Caki2 (cell line): Measurements from ENCODE around the gene TMEM26. TPM values are rescaled to one million over a fixed set of nuclear protein-coding genes. Genes with fewer than 3 reads are reported as not detected.

Source experiments
- DNase-seq: peaks from one replicate; pipeline ENCODE4 v3.0.0-alpha.2; 2015; ENCODE audit warnings: low read depth
- in situ Hi-C: cut with HindIII; loops from 2 replicates; pipeline ENCODE4 v1.10.0; 2016; ENCODE audit warnings: low sequenced_read_pairs, low pct_unique_long_range_greater_than_20kb, mixed read lengths
- total RNA-seq: library from RNA; depleted of rRNA; stranded (reverse); fragments of >200 nt; shearing (Covaris generic); gene quantifications from 2 replicates; pipeline ENCODE4 v1.2.3, GENCODE V29; 2014; ENCODE audit warnings: low replicate concordance

The TMEM26 gene
- total RNA-seq, 1 experiment from 2014 or later, result not detected

DNA sequence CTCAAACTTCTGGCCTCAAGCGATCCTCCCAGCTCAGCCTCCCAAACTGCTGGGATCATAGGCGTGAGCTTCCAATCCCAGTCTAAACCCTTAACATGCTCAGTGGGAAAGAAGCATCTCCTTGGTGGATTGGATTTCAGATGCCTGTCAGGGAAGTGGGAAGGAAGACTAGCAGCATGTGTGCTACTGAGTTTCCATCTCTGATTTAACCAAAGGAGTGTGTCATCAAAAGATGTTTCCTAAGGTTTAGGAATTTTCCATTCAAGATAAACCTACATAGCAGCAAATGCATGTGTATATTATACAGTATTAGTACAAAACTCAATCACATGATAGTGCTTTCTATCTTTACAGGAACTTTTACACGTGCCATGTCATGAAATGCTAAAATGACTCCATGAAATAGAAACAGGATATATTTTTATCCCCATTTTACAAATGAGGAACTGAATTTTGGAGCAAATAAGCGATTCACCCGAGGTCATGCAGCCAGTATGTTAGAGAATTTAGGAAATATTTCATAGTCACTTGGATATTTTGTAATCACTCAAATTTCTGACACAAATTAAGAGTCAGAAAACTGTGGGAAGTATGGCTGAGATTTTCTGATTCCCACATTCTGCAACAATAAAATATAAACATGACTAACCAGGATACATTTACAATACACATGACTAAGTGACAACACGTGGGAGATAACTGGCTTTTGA, 11.4 kb upstream of the TMEM26 start:
- in situ Hi-C loops, result no loop called here

DNA sequence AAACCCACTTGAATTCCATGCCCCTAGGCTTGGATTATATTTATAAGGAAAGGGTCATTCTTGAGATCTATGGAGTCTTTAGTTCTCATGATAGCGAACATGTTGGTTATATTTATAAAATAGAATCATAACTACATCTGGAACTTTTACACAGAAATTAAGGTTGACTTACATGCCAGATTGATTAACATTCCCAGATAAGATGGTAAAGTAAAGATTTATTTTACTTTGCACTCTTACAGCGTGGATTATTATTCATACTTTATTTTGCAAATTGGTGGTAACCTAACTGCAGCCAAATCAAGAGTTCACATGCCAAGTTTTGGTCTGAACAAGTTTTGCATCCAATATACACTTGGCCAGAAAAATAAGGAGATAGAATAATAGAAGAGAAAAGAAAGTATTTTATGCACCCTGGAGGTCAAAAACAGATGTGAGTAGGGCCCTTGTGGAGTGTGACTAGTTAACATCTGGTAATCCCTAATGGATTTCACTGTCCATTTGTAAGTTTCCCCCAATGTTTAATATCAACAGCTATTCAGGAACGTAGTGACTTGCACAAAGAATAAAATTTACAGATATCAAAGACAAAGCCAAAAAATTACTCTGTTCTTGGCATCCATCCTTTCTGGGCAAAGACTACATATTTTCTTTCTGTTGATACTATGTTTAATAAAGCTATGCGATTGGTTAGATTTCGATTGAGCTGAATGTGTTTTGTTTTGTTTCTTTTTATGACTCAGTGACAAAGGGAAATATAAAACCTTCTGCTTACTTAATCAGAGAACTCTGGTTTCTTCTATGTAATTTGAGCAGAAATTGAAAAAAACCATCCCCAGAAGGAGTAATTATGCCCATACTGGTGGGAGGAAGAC, 10.1 kb upstream of the TMEM26 start:
- no peak for DNase-seq
- in situ Hi-C loops, result no loop called here

More for the DNA sequence above, 11.4 kb upstream of the TMEM26 start:
- DNase-seq, result no peak

DNA sequence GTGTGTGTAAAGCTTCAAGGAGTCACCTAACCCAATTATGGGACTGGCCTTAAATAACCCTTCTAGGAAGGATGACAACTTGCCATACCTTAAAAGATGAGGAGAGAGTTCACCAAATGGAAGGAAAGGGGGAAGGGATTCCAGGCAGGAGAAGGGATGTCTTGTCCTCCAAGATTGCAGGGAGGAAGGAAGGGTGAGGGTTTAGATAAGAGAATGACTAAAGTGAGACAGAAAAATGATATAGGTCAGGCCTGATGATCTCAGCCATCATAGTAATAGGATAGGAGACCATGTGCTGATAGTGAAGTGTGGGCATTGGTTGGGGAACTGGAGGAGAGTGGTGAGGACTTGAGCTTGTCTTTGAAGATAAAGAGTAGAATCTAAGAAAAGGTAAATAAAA, 7.7 kb upstream of the TMEM26 start:
- DNase-seq, result no peak
- in situ Hi-C loops, result no loop called here

DNA sequence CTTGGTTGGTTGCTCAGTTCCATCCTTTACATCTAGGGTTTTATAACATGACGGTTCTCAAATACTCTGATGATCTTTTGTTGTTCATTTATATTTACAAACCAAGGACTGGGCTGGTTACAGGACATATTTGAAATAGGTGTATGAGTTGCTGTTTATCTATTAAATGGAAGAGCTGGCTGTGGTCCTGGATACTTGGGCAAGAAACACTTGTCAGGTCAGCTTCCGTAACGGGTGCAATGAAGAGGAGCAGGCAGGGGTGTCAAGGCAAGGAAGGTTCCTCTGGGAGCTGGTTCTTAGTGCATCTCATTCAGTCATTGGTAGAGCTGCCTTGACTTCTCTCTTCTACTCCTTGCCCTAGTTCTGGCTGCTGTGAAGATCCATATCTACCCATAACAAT, 4.8 kb upstream of the TMEM26 start:
- no peak for DNase-seq
- in situ Hi-C loops, result no loop called here

DNA sequence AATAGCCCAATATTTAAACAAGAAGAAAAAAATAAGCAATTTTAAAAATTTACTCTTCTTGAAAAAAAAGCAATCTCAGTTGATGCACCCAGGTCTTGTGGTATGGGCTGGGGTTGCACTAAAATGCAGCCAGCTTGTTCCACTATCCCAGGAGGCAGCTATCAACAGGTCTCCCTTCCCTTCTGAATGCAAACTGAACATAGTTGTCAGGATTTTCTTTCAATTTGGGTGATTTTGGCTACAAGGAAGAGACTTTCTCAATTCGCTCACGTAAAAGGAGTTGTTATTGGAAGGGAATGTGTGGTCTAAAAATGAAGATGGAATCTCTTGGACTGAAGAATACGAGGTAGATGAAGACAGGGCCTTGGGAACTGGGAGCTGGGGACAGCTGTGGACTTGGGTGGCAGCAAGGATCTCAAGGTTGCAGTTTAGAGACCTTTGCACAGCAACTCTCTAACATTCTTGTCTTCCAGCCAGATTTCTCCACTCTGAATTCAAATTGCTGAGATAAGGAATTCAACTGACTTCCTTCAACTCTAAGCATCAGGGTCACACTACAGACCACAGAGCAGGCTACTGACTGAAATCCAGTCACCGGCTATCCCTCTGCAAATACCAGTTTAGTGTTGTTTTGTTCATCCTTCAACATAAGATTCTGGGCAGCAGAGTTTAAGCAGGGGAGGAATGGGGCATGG, 3.1 kb upstream of the TMEM26 start:
- DNase-seq, result no peak
- in situ Hi-C loops, result no loop called here

DNA sequence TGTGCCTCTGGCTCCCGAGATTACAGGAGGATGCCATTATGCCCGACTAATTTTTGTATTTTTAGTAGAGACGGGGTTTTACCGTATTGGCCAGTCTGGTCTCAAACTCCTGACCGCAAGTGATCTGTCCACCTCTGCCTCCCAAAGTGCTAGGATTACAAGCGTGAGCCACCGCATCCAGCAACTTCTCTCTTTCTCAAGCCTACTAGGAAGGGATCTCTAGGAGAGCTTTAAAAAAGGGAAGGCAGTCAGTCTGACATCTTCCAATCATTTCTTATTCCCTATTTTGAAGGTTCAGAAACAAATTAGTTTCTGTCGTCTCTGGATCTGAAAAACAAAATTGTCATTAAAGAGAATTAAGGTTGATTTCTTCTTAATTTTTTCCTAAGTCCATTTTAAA, 2.5 kb upstream of the TMEM26 start:
- DNase-seq, result no peak
- in situ Hi-C loops, result no loop called here

DNA sequence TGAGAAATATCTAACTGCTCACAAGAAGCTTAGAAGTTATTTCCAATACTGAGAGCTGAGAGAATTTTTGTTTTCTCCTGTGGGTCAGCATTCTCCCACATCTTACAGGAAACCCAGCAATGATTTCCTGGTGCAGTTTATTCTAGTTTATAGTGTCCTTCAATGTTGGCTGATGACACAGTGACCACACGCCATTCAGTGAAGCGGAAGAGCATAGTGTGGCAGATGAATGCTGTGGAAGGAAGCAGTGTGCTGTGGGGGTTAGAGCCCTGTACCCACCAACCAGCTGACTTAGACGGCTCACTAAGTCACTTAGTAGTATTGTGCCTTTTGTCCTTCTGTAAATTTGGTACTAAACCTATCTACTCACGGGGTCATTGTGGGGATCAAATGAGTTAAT, 1.4 kb upstream of the TMEM26 start:
- in situ Hi-C loops, result no loop called here
- no peak for DNase-seq

DNA sequence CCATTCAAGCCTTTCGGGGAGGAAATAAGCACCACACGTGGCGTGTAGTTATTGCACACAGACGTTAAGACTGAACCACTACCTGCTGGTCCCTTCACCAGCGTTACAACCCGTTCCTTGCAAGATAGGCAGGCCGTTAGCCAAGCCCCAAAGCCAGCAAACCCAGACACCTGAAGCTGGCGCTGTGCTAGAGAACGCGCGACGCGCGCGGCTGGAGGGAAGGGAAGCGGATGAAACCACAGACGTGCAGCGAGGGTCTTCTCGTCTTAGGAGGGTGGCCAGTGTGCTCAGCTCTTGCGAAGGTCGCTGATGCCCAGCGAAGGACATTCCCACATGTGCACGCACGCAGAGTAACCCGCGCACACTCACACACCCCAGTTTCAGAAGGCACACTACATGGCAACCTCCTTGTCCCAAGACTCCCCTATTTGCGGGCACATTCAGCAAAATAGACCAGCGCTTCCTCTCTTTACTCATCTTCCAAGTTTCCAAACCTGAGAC, 980 bp downstream of the TMEM26 start:
- no peak for DNase-seq
- in situ Hi-C loops, result no loop called here

DNA sequence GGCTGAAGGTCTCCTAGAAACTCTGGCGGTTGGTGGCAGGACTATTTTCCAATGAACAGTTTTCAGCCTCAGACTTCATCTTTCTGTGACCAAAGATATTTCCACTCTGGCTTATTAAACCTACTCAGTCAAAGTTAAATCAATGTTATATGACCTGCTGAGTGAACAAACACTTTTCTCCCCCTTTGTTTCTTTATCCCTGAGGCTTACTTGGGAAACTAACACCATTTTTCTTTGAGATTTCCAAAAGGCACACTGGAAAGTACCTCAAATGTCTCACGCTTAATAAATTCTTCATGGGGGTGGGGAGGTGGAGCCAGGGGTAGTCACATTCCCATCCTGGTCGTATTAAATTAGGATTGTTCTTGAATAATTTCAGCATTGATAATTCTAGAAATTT, 1.8 kb downstream of the TMEM26 start:
- in situ Hi-C loops, result no loop called here
- no peak for DNase-seq

DNA sequence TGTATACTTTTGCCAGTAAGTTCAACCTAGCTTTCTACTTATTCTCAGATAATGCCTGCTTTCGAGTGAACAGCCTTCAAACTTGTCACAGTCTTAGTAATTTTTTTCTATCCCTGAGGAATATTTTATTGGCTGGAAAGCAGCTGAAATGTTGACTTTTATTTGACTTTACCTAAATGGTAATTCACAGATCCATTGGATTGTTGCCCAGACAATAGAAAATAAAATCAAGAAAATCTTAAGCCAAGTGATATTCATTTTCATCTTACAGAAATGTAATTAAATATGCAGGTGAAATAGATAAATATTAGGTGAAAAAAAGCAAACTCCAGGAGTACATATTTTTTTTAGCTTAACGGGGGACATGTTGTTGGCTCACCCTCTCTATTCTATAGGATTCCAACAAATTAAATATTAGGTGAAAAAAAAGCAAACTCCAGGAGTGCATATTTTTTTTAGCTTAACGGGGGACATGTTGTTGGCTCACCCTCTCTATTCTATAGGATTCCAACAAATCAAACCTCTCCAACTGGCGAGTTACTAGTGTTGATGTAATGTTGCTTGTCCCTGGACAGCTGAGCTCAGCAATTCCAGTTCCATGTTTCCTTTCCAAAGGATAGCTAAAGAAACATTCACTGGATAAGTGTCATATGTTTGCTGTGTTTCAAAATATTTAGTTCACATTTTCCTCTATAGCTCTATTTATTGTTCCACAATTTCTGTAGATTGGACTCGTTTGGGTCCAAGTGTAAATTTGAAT, 4.2 kb downstream of the TMEM26 start:
- in situ Hi-C loops, result no loop called here
- no peak for DNase-seq

DNA sequence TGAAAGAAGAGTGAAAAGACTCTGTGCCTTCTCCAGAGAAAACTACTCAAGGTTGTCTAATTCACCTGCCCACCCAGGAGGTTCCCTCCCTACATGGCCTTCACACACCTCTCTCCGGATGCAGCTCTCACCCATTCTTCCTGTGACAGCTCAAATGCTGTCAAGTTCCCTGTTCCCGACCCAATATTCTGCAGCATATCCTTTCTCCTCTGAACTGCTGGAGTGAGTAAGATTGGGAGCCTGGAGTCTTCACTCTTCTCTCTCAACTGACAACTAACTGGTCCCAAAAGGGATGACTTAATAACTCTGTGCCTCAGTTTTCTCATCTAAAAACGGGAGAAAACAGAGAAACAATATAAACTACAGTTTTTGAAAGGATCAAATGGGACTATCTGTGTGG, 5.1 kb downstream of the TMEM26 start:
- in situ Hi-C loops, result no loop called here
- DNase-seq, result no peak

DNA sequence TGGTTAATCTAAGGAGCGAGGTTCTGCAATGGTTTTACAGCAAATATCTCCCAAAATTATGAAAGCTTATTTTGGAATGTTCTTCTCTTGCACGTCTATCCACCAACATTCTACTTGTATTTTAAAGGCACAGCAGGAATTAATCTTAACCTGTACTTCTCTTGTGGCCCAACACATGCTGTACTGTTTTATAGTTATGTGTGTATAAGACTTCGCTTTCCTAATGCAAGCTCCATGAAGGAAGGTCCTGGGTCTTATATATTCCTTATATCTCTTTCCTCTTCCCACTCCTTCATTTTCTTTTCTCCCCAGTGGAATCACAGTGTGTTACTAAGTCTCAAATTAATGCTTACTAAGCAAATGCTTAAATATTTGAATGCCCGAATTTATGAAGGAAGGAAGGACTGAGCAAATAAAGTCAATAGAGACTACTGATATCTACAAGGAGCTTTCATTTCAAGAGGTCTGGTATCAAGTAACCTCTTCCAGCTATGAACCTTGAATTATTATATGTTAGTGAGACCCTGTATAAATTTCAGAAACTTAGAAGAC, 14.0 kb downstream of the TMEM26 start:
- DNase-seq, result no peak
- in situ Hi-C loops, result no loop called here

DNA sequence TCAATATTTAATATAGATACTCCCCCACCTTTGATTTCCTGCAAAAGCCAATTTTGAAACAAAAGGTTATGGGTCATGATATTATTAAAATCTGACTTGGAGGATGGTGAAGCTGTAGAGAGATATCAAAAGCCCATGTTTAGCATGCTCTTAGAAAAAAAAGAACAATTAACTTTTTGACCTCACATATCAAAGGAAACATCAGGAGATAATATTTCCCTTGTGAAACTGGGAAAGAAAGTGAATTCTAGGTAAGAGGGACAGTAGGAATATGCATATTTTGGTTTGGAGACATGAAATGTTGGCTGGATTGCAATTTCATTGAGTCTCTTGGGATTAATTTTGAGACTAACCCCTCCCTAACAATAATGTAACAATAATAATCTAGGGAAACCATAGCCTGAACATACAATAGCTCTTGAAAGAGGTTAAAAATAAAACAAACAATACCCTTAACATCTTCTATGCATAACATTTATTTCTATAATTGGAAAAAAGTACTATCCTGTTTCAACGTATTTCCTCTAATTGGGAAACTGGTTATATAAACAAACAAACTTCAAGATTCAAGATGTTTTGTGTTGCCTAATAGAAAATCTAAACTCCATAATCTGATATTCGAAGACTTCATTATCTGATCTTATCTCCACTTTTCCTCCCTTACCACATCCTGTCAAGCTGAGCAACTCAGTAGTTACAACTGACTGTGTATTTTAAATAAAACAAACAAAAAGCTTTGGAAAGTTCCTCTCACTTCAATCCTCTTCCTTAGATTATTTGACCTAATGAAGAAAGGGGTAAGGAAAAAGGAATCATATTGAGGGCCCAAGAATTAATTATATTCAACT, 14.8 kb downstream of the TMEM26 start:
- no peak for DNase-seq
- in situ Hi-C loops, result no loop called here

DNA sequence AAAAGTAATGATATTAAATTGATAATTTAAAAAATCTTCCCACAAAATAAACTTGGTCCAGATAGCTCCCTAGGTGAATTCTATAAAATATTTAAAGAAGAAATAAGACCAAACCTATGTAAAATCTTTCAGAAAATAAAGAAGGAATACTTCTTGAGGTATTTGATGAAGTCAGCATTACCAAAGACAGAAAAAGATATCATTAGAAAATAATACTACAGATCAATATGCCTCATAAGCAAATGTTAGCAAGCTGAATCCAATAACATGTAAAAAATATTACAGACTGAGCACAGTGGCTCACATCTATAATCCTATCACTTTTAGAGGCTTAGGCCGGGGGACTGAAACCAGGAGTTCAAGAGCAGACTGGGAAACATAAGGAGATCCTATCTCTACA, 30.0 kb downstream of the TMEM26 start:
- in situ Hi-C loops, result no loop called here
- DNase-seq, result no peak

DNA sequence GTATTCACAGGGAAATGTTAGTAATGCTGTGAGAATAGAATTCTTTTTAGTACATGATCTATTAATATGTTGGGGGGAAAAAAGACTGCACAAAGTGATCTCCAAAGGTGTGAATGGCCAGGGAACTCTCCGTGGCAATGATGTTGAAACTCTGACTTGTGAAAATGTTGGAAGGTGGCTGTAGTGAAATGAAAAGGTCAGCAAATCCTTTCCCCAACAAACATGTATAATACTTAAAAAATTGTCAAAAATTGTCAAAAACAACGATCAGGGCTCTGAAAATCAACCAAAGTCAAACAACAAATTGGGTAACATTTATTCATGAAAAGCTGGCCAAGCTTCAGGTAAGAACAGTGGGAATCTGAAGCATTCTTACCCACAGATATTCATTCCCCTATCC, 35.5 kb downstream of the TMEM26 start:
- DNase-seq, result no peak
- in situ Hi-C loops, result no loop called here

DNA sequence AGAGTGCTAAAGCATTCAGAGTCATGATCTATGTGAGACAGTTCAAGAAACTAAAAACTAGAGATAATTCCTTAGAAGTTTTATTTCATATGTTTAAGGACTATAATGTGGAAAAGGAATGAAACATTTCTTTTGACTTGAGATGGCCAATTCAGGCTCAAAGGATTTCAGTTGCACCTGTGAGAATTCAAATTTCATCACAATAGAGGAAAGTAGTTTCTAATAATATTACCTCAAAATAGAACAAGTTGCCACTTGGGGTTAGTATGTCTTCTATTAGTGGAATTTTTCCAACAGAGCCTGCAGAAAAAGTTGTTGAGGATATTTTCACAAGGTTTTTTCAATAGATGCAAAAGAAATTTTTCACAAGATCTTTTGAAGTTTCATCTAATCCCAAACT, 37.4 kb downstream of the TMEM26 start:
- in situ Hi-C loops, result no loop called here

DNA sequence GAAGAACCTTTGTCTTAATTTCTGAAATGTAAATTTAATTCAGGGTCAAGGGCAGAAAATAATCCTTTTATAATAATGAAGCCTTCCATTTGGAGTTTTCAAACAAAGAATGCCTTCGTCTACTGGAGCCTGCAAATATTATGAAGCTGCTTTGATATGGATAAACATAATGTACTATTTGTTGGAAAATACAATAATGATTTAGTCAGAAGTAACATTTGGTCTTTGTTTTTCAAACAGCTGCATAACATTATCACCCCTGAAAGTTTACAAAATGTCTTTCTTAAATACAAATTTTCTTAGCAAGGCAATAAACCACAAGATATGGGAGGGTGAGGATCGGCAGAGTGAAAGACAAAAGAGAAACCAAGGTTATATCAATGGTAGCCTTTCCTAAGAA, 41.5 kb downstream of the TMEM26 start:
- in situ Hi-C loops, result no loop called here
- DNase-seq, result no peak

More for the DNA sequence above, 37.4 kb downstream of the TMEM26 start:
- DNase-seq, result no peak
